Measurements from ENCODE around the gene DAZAP1.

- TF ChIP-seq CTCF (IDR thresholded peaks at IDR 0.05) (no peak), POLR2AphosphoS5 (IDR thresholded peaks at IDR 0.05) (no peak)
These were observed 44.8 kb upstream of the DAZAP1 start for GRCh38 chr19:1362387-1363257.

All from gastroesophageal sphincter (tissue), 3 donors.